Colonic mucosa (tissue), 4 donors: ENCODE data around the gene CNNM1. TPM values are rescaled to one million over a fixed set of nuclear protein-coding genes. Genes with fewer than 3 reads are reported as not detected.
A peak's percentile ranks its signal among the peaks of the same experiment; 100 is the strongest.

Source experiments
- DNase-seq: peaks from one replicate; pipeline ENCODE4 v3.0.0-alpha.2; 2020
- H3K27ac ChIP-seq: fragments of 200-600 bp; one replicate; pipeline ENCODE4 v1.8.0; 2021
- H3K27me3 ChIP-seq: fragments of 200-600 bp; one replicate; pipeline ENCODE4 v1.8.0; 2021
- H3K36me3 ChIP-seq: fragments of 200-600 bp; one replicate; pipeline ENCODE4 v1.8.0; 2021
- H3K4me1 ChIP-seq: fragments of 200-600 bp; one replicate; pipeline ENCODE4 v1.8.0; 2021; ENCODE audit warnings: mild to moderate bottlenecking
- H3K4me3 ChIP-seq: fragments of 200-600 bp; one replicate; pipeline ENCODE4 v1.8.0; 2021
- H3K9ac ChIP-seq, 2 donors: one replicate each; pipeline ENCODE4 v1.7.0; 2013; ENCODE audit warnings: control low read depth in 2 of 2, low read depth in 2 of 2, low read length in 2 of 2
- H3K9me3 ChIP-seq: fragments of 200-600 bp; one replicate; pipeline ENCODE4 v1.8.0; 2021
- CTCF ChIP-seq: fragments of 200-600 bp; IDR thresholded peaks from one replicate; pipeline ENCODE4 v1.8.0; 2022; ENCODE audit warnings: antibody characterized with exemption, mild to moderate bottlenecking
- intact Hi-C: fragments of 100-400 bp; cut with DNase I; formaldehyde crosslinking; loops from one replicate; pipeline ENCODE4 v1.14.1; 2022
- total RNA-seq, 2 donors: library from RNA; stranded (reverse); fragmentation: NEBNext Ultra II Directional in 1 of 2; extraction: Animal tissue kit (Norgen Biotek cat#: 25700) in 1 of 2; gene quantifications; one replicate each; pipeline ENCODE4 v1.2.1, GENCODE V29; 2021
- donor health status: healthy.
- donor health status: DM: no; HTN: no; CAD: no.
- donor health status: DM: no; HTN: no; CAD: no.

CNNM1 gene
- total RNA-seq, 2 donors from 2014 or later = 0.27 to 0.35 TPM

- no peak for DNase-seq
- no peaks in the 10 kb centered on the region for H3K4me1 ChIP-seq
- H3K27ac ChIP-seq = no peak overlapping the region
- no peaks in the 10 kb centered on the region for H3K9me3 ChIP-seq
- no peak overlapping the region for H3K4me3 ChIP-seq
- no peaks in the 10 kb centered on the region for H3K27me3 ChIP-seq
- no peak overlapping the region for H3K9ac ChIP-seq
- intact Hi-C loops = loop anchor here (5.0 kb wide), 1 partner anchor 179 kb away; no protein-coding TSS in a partner anchor
- no peaks in the 10 kb centered on the region for H3K36me3 ChIP-seq
- TF ChIP-seq CTCF = no peak
Measured at GRCh38 chr10:99432881-99433280, 103.7 kb downstream of the CNNM1 start.

- Histone ChIP-seq H3K27me3 (no peaks in the 10 kb centered on the region), H3K4me3 (no peak overlapping the region), H3K27ac (no peak overlapping the region), H3K4me1 (no peaks in the 10 kb centered on the region), H3K9me3 (no peaks in the 10 kb centered on the region), H3K36me3 (no peaks in the 10 kb centered on the region), H3K9ac (no peak overlapping the region)
- intact Hi-C loops = loop anchor here (5.0 kb wide), 1 partner anchor 179 kb away; no protein-coding TSS in a partner anchor
- TF ChIP-seq CTCF = peak; percentile 13
- no peak for DNase-seq
Measured at GRCh38 chr10:99433378-99434020, 104.3 kb downstream of the CNNM1 start.

DNA sequence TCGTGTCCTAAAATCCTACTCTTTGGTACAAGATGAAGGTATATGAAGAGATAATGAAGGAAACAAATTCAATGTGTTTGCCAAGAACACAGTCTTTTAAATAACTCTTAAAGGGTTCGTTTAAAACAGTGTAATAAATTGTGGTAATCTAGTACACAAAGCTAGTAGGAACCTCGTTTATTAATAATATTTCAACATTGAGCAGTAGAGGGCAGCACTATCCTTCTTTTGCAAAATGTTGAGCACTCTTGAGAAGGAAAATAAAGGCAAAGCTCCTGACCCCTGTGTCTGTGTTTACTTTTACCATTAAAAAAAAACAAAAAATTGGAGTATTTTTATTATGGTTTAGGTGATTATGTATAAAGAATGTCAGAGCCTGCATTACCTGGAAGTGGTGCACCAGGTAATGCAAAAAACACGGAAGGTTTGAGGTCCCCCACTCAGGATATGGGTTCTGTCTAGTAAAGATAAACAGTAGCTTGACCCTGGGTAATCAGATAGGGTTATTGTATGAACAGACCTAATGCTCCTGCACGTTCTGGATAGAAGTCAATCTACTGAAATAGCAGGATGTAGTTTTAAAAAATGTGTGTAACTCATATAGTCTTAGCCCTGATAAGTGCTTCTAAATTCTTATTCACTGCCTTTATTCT is 107.0 kb downstream of the CNNM1 start:
- DNase-seq = no peak
- intact Hi-C loops = loop anchor here (5.0 kb wide), 1 partner anchor 101 kb away; no protein-coding TSS in a partner anchor
- Histone ChIP-seq H3K9ac (no peak overlapping the region), H3K36me3 (no peaks in the 10 kb centered on the region), H3K9me3 (no peaks in the 10 kb centered on the region), H3K27ac (peak overlapping the region; percentile 1), H3K4me1 (no peaks in the 10 kb centered on the region), H3K27me3 (no peaks in the 10 kb centered on the region), H3K4me3 (no peak overlapping the region)
- TF ChIP-seq CTCF = peak; percentile 38

- H3K9me3 ChIP-seq = no peaks in the 10 kb centered on the region
- H3K27ac ChIP-seq = no peak overlapping the region
- no peak overlapping the region for H3K4me3 ChIP-seq
- DNase-seq = no peak
- TF ChIP-seq CTCF = no peak
- H3K9ac ChIP-seq = no peak overlapping the region
- H3K36me3 ChIP-seq = no peaks in the 10 kb centered on the region
- intact Hi-C loops = loop anchor here (5.0 kb wide), 1 partner anchor 98 kb away; no protein-coding TSS in a partner anchor
- H3K4me1 ChIP-seq = no peaks in the 10 kb centered on the region
- H3K27me3 ChIP-seq = no peaks in the 10 kb centered on the region
Measured at GRCh38 chr10:99438890-99439289, 109.7 kb downstream of the CNNM1 start.

- H3K4me3 ChIP-seq = no peak overlapping the region
- H3K9ac ChIP-seq = no peak overlapping the region
- no peaks in the 10 kb centered on the region for H3K9me3 ChIP-seq
- H3K4me1 ChIP-seq = no peaks in the 10 kb centered on the region
- intact Hi-C loops = no loop called here
- no peak for DNase-seq
- no peak for TF ChIP-seq CTCF
- no peaks in the 10 kb centered on the region for H3K36me3 ChIP-seq
- no peaks in the 10 kb centered on the region for H3K27me3 ChIP-seq
- no peak overlapping the region for H3K27ac ChIP-seq
Measured at GRCh38 chr10:99442394-99442793, 113.2 kb downstream of the CNNM1 start.
